Measurements from ENCODE around the gene RIC3.

Gene RIC3

DNA sequence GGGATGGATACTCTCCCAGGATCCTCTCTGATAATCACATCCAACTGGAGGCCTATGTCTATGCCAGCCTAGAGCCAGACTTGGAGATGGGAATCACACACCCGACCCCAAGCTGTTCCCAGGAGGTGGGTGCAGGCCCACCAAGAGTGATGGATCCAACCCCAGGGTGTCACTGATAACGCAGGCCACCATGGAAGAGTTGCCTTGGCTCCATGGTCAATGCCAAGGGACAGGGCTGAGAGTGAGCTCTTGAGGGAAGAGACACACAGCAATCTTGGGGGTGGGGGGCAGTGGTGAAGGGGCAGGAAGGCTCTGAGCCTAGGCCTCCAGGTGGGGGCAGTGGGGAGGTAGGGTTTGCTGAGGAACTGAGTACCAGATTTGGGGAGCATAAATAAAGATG, 70.9 kb downstream of the RIC3 start:
- no peak for DNase-seq (ENCODE audit: low read depth in 2 of 2)
- H3K4me3 ChIP-seq (replicated peaks in 1 of 2; ENCODE audit: low read depth in 2 of 2, low read length in 2 of 2), result no peak overlapping the region
- TF ChIP-seq, protein P1, sequence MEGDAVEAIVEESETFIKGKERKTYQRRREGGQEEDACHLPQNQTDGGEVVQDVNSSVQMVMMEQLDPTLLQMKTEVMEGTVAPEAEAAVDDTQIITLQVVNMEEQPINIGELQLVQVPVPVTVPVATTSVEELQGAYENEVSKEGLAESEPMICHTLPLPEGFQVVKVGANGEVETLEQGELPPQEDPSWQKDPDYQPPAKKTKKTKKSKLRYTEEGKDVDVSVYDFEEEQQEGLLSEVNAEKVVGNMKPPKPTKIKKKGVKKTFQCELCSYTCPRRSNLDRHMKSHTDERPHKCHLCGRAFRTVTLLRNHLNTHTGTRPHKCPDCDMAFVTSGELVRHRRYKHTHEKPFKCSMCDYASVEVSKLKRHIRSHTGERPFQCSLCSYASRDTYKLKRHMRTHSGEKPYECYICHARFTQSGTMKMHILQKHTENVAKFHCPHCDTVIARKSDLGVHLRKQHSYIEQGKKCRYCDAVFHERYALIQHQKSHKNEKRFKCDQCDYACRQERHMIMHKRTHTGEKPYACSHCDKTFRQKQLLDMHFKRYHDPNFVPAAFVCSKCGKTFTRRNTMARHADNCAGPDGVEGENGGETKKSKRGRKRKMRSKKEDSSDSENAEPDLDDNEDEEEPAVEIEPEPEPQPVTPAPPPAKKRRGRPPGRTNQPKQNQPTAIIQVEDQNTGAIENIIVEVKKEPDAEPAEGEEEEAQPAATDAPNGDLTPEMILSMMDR (IDR thresholded peaks at IDR 0.05; ENCODE audit: low read depth, low read length), result no peak

DNA sequence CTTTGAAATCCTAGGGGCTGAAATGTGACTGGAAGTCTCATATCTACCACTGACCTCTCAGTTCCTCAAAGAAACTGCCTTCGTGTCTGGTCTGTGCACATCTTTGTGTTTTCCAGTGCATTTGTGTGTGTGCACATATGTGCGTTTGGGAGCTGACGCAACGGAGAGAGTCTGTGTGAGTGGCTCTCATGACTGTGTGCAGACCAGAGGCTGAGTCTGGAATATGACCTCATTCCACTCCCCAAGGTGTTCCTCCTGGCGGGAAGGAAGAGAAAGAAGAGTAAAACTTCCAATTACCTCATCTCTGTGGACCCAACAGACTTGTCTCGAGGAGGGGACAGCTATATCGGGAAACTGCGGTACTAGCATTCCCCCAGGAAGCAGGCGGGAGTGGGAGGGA, 71.4 kb downstream of the RIC3 start:
- DNase-seq (ENCODE audit: low read depth in 2 of 2), result no peak
- TF ChIP-seq, protein P1 (IDR thresholded peaks at IDR 0.05; ENCODE audit: low read depth, low read length), result no peak
- no peak overlapping the region for H3K4me3 ChIP-seq (replicated peaks in 1 of 2; ENCODE audit: low read depth in 2 of 2, low read length in 2 of 2)

DNA sequence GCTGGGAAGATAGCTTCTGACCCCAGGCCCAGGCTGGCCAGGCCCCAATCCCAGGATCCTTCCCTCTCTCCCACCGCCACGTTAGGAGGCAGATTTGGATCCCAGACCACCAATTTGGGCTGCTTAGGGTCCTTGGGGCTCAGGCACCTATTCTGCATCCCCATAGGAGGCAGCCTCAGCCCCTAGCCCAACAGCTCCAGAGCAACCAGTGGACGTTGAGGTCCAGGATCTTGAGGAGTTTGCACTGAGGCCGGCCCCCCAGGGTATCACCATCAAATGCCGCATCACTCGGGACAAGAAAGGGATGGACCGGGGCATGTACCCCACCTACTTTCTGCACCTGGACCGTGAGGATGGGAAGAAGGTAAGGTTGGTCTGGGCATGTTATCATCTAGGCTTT, 71.8 kb downstream of the RIC3 start:
- TF ChIP-seq, protein P1 (IDR thresholded peaks at IDR 0.05; ENCODE audit: low read depth, low read length), result no peak
- DNase-seq (ENCODE audit: low read depth in 2 of 2), result no peak
- no peak overlapping the region for H3K4me3 ChIP-seq (replicated peaks in 1 of 2; ENCODE audit: low read depth in 2 of 2, low read length in 2 of 2)

DNA sequence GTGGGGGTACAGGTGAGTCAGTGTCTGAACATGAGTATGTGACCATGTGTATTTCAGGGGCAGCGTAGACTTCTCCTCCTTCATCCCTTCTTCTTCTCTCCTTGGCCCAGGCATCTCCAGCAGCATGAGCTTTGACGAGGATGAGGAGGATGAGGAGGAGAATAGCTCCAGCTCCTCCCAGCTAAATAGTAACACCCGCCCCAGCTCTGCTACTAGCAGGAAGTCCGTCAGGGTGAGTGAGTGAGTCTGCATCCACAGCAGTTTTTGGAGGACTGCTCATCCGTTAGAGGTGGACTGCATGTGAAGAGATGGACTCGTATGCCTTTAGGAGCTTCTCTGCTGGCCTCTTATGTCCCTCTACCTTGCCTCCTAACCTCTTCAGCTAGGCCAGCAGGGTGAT, 72.2 kb downstream of the RIC3 start:
- DNase-seq (ENCODE audit: low read depth in 2 of 2), result no peak
- TF ChIP-seq, protein P1 (IDR thresholded peaks at IDR 0.05; ENCODE audit: low read depth, low read length), result no peak

DNA sequence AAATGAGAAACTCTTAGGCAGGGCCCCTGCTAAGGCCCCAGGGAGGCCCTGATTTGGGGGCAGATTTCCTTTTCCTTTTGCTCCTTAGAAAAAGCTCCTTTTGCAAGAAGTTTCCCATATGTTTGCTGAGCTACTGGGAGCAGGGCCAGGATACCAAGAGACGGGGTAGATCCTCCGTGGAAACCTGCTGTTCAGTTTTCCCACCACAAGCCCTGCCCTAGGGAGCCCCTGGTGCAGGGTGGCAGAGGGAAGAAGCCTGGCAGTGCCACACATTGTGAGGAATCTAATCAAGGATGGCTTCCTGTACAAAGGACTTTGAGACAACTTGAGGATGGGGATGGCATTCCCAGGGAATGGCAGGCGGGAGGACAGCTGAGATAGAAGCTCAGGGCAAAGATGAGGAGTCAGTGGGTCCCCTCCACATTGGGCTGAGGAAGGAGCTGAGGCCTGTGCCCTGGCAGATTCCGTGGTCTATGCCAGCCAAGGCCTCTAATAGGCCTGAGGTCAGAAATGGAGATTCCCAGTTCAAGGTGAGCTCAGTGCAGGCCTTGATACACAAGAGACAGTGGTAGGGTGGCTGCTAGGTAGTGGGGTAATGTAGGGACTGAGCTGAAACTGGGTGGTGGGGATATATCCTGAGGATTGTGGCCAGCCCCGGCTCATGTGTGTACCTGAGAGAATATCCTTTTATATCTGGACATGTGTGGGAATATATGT, 72.9 kb downstream of the RIC3 start:
- TF ChIP-seq, protein P1 (IDR thresholded peaks at IDR 0.05; ENCODE audit: low read depth, low read length), result no peak
- no peak overlapping the region for H3K4me3 ChIP-seq (replicated peaks in 1 of 2; ENCODE audit: low read depth in 2 of 2, low read length in 2 of 2)
- DNase-seq (ENCODE audit: low read depth in 2 of 2), result no peak

More for the DNA sequence above, 72.2 kb downstream of the RIC3 start:
- no peak overlapping the region for H3K4me3 ChIP-seq (replicated peaks in 1 of 2; ENCODE audit: low read depth in 2 of 2, low read length in 2 of 2)

DNA sequence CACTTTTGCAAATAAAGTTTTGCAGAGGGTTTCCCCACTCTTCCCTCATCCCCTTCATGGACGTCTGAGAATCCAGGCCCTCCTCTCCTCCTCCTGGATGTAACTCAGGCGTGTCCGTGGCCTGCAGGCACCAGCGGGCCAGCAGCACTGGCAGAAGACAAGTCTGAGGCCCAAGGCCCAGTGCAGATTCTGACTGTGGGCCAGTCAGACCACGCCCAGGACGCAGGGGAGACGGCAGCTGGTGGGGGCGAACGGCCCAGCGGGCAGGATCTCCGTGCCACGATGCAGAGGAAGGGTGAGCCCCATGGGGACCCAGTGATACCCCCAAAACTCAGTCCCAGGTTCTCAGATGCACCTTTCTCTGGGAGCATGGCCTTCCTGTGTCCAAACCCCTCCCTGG, 73.5 kb downstream of the RIC3 start:
- TF ChIP-seq, protein P1 (IDR thresholded peaks at IDR 0.05; ENCODE audit: low read depth, low read length), result no peak
- DNase-seq (ENCODE audit: low read depth in 2 of 2), result no peak
- H3K4me3 ChIP-seq (replicated peaks in 1 of 2; ENCODE audit: low read depth in 2 of 2, low read length in 2 of 2), result no peak overlapping the region

DNA sequence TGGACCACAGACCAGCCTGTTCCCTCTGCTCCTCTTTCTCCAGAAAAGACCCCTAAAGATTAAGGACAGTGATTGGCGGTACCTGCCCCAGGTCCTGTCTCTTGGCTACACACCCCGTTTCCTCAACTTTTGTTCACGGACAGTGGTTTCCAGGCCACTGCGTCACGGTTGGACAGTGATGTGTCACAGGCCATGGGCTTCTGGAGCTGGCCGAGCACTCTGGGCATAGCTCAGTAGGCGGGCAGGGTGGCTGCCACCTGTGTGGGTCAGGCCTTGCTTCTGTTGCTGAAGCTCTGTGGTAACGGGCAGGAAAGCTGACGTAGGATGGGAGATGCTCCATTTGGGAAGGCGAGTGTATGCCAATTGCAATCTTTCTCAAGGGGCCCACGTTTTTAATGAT, 74.2 kb downstream of the RIC3 start:
- TF ChIP-seq, protein P1 (IDR thresholded peaks at IDR 0.05; ENCODE audit: low read depth, low read length), result no peak
- no peak overlapping the region for H3K4me3 ChIP-seq (replicated peaks in 1 of 2; ENCODE audit: low read depth in 2 of 2, low read length in 2 of 2)
- no peak for DNase-seq (ENCODE audit: low read depth in 2 of 2)

All from cardiac fibroblast (primary cell).